RCC 7860 (cell line): Measurements from ENCODE around the gene PDIK1L.

Source experiments
- DNase-seq: peaks from one replicate; pipeline ENCODE4 v3.0.0-alpha.2; 2015; ENCODE audit warnings: low spot score
- FAIRE-seq: peaks from 2 replicates; lab custom pipeline; 2012; peaks lifted over from hg19 to GRCh38; lab: Jason Lieb, UNC

The PDIK1L gene

GRCh38 chr1:26111530-26112406 lies at the start of gene PDIK1L:
Gene PDIK1L, plus strand, starts transcription at chr1:26111824. Its CDS starts 2,485 bp downstream, at chr1:26114309.
- no peak for FAIRE-seq

DNA sequence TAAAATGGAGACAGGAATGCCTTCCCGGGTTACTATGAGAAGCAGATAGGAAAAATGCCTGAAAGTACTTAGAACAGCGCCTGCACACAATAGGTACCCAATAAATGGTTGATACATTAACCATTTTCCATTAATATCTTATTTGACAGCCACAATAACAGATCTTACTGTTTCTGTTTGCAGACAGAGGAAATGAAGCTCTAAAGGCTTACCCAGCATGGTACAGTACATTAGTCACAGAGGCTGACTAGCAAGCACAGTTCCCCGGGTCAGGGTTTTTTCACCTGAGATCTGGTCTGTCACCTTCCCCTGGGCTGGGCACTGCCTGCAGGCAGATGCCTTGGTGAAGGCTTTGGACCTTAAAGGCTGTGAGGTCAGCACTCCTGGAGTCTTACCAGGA lies 47.1 kb upstream of the PDIK1L start:
- FAIRE-seq: peak; percentile 49
- DNase-seq: peak; percentile 28

More at GRCh38 chr1:26111530-26112406, at the start of gene PDIK1L:
- DNase-seq: peak; percentile 82

GRCh38 chr1:26066160-26066559 lies 45.5 kb upstream of the PDIK1L start:
- no peak for DNase-seq
- no peak for FAIRE-seq

- FAIRE-seq (no peak), DNase-seq (no peak)
These were observed 44.8 kb upstream of the PDIK1L start for GRCh38 chr1:26066857-26067256.

DNA sequence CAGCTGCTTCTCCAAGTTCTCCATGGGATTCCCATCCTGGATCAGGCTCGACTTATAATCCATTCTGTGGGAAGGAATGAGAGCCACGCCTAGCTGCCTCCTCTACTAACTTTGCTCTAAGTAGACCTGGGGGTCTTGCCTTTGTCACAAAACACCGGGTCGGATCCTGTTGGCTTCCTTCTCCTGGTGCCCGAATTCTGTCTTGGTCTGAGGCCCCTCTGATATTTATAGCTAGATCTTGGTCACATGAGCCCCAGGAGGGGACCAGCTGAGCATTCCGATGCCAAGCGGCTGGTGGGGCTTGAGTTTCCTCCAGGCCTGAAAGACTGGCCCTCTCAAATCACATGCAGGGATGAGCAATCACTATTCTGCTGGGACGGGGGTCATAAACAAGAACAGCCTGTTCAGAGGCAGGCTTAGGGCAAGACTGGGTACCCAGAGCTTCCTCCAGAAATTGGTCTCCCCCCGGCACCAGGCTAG lies 44.2 kb upstream of the PDIK1L start, which contains the start of gene TRIM63:
TRIM63 (minus strand) TSS at position 199 of the 480 bp plus-strand sequence; CDS start at position 63, 136 bp downstream.
- no peak for FAIRE-seq
- no peak for DNase-seq

DNA sequence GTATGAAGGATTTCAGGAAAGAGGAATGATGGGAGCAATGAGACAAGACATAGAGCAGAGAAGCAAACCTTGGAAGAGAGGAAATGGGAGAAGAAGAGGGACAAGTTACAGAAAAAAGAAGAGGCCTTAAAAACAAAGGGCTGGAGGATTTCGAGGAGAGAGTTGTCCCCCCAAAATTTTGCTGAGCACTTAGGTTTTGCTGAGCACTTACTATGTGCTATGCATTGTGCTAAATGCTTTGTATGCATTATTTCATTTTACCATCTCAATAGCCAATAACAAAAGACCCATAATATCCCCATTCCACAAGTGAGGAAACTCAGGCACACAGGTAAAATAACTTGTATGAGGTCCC lies 41.7 kb upstream of the PDIK1L start:
- no peak for DNase-seq
- no peak for FAIRE-seq

- no peak for FAIRE-seq
- no peak for DNase-seq
These were observed 41.2 kb upstream of the PDIK1L start for GRCh38 chr1:26070296-26070962.

- FAIRE-seq: no peak
- no peak for DNase-seq
These were observed 40.7 kb upstream of the PDIK1L start for GRCh38 chr1:26070963-26071342.

DNA sequence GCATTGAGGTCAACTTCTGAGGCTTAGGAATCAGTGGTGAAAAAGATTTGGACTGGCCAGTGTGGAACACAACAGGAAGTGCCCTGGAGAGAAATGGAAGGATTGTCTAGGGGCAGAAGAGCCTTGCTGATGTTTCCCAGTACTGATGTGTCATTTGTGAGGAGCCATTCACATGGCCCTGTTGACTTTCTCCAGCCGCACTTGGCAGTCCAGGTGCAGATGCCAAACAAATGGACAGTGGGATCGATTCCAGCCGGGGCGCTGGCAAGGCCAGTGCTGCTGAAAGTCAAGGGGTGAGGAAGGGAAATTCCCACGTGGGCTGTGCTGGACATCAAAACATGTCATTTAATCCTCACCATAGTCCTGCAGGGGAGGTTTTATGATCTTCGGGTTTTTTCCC lies 39.3 kb upstream of the PDIK1L start:
- no peak for DNase-seq
- no peak for FAIRE-seq

- DNase-seq: no peak
- no peak for FAIRE-seq
These were observed 36.0 kb upstream of the PDIK1L start for GRCh38 chr1:26075421-26076144.

GRCh38 chr1:26077524-26077923 lies 34.1 kb upstream of the PDIK1L start:
- no peak for DNase-seq
- FAIRE-seq: no peak

DNA sequence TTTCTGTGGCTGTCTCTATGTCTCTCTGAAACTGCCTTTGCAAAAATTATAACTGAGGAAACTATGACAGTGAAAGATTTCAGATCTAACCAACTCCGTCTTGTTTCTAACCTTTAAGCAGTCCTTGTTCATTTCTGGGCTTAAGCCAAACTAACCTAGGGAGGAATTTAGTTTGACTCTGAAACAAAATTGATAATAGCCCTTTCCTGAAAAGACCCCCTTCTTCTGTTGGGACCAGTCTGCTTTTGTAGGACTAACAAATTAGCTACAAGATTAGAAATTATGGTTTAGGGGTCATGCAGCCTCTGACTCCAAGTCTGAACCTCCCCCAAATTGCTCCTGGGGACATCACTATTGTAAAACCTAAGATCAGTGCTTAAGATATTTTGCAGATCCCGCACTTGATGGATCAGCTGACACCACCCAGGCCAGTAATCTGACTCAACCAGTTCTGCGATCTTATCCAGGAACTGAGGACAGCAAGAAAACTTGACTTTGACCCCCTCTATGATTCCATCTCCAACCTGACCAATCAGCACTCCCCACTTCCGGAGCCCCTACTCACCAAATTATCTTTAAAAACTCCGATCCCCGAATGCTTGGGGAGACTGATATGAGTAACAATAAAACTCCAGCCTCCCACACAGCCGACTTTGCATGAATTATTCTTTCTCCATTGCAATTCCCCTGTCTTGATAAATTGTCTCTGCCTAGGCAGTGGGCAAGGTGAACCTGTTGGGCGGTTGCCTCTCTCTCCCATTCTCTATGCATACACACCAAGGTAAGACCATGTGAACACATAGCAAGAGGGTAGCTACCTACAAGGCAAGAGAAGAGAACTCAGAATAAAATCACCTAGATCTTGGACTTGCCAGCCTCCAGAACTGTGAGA lies 33.1 kb upstream of the PDIK1L start:
- no peak for FAIRE-seq

DNA sequence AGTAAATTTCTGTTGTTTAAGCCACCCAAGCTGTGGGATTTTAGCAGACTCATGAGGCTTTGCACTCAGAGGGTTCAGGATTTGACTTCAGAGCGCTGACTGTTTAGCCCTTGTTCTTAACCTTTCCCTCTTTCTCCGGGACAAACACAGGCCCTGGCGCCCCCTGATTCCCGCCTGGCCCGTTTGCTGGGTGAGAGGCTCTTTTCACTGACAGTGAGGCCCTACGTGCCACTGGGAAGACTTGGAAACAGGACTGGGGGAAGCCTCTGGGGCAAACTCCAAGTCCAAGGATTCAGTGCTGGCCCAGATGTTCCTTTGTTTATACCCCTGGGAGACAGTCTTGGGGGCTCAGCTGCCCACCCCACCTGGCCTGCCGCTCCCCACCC lies 32.5 kb upstream of the PDIK1L start:
- DNase-seq (no peak), FAIRE-seq (no peak)

More for the DNA sequence above, 33.1 kb upstream of the PDIK1L start:
- DNase-seq: no peak

DNA sequence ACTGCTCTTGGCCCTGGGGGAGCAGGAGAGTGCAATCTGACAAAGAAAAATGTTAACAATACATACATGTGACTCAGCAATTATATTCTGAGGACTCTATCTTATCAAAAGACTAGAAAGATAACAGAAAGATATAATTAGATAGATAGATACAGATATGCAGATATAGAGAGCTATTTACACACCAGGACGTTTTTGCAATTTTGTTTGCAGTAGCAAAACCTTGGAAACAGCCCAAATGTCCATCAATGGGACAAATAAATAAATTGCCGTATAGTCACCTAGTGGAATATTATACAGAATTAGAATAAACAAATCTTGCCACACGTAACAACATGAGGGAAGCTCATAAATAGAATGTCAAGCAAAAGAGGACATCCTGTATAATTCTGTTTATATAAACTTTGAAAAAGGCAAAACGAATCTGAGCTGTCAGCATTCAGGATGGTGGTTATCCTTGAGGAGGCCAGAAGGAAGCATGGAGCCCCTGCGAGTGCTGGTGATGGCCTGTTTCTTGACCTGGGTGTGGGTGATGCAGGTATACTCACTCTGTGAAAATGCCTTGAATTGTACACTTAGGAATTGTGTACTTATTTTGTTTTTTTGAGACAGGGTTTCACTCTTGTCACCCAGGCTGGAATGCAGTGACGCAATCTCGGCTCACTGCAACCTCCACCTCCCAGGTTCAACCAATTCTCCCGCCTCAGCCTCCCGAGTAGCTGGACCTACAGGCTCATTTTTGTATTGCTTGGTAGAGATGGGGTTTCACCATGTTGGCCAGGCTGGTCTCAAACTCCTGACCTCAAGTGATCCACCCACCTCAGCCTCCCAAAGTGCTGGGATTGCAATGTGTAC lies 31.4 kb upstream of the PDIK1L start:
- FAIRE-seq: no peak
- no peak for DNase-seq

GRCh38 chr1:26081267-26082019 lies 30.2 kb upstream of the PDIK1L start:
- FAIRE-seq (peak; percentile 46), DNase-seq (peak; percentile 47)

GRCh38 chr1:26082020-26082350 lies 29.6 kb upstream of the PDIK1L start:
- FAIRE-seq (no peak), DNase-seq (no peak)

- DNase-seq (no peak), FAIRE-seq (no peak)
These were observed 28.4 kb upstream of the PDIK1L start for GRCh38 chr1:26083208-26083607.

- FAIRE-seq (no peak), DNase-seq (no peak)
These were observed 27.5 kb upstream of the PDIK1L start for GRCh38 chr1:26084091-26084561.

DNA sequence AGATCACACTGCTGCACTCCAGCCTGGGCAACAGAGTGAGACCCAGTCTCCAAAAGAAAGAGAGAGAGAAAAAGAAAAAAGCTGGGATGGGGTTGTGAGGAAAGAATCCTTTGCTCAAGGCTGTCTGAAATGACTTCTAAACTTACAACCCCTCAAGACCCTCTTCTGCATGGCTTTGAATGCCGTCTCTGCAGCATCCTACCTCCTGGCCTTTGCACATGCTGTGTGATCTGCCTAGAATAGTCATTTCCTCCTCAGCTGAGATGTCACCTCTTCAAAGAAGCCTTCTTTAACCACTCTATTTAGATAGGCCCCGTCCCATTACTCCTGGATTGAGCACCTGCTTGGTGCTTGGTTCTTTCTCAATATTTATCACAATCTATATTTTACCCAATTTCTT lies 26.8 kb upstream of the PDIK1L start:
- FAIRE-seq (no peak), DNase-seq (no peak)
